Heart left ventricle (tissue), 16 donors: ENCODE data around the gene SGSH. TPM values are rescaled to one million over a fixed set of nuclear protein-coding genes. Genes with fewer than 3 reads are reported as not detected.

Source experiments
- ATAC-seq, 4 donors: fragments of 200-7000 bp; cut with Tn5 transposase; one replicate each; pipeline ENCODE4 v1.9.1; 2020 to 2022; ENCODE audit warnings: moderate library complexity in 4 of 4, mild to moderate bottlenecking in 3 of 4, moderate number of reproducible peaks in 1 of 4
- DNase-seq, 5 donors: peaks; one replicate each; pipeline ENCODE4 v3.0.0-alpha.2; 2020
- H3K27ac ChIP-seq, 12 donors: fragments of 200-600 bp; sonication (generic) in 4 of 12; one replicate each; pipeline versions ENCODE4 v1.5.0 to v1.8.0; 2016 to 2022; ENCODE audit warnings: mild to moderate bottlenecking in 2 of 12
- H3K27me3 ChIP-seq, 9 donors: fragments of 200-600 bp; sonication (generic) in 2 of 9; one replicate each; pipeline versions ENCODE4 v1.5.1 to v1.8.0; 2016 to 2022; ENCODE audit warnings: mild to moderate bottlenecking in 3 of 9
- H3K36me3 ChIP-seq, 9 donors: fragments of 200-600 bp; sonication (generic) in 2 of 9; one replicate each; pipeline versions ENCODE4 v1.5.0 to v1.8.0; 2018 to 2022; ENCODE audit warnings: mild to moderate bottlenecking in 2 of 9
- H3K4me1 ChIP-seq, 12 donors: fragments of 200-600 bp; sonication (generic) in 4 of 12; one replicate each; pipeline versions ENCODE4 v1.5.0 to v1.8.0; 2016 to 2022; ENCODE audit warnings: mild to moderate bottlenecking in 3 of 12
- H3K4me3 ChIP-seq, 12 donors: fragments of 200-600 bp; sonication (generic) in 4 of 12; one replicate each; pipeline versions ENCODE4 v1.5.0 to v1.8.0; 2017 to 2022; ENCODE audit warnings: mild to moderate bottlenecking in 9 of 12, moderate library complexity in 4 of 12
- H3K9me3 ChIP-seq, 12 donors: fragments of 200-600 bp; sonication (generic) in 4 of 12; one replicate each; pipeline versions ENCODE4 v1.5.0 to v1.8.0; 2016 to 2022; ENCODE audit warnings: mild to moderate bottlenecking in 1 of 12
- CTCF ChIP-seq, 12 donors: fragments of 200-600 bp; sonication (generic) in 4 of 12; IDR thresholded peaks; one replicate each; pipeline versions ENCODE4 v1.5.0 to v1.8.0; 2018 to 2022; ENCODE audit warnings: antibody characterized with exemption in 12 of 12, mild to moderate bottlenecking in 5 of 12
- POLR2A ChIP-seq, 2 donors: fragments of 450-650 bp; IDR thresholded peaks; one replicate each; pipeline ENCODE4 v1.6.1; 2017; ENCODE audit warnings: antibody characterized with exemption in 2 of 2, mild to moderate bottlenecking in 2 of 2, moderate library complexity in 2 of 2
- WGBS, 4 donors: extraction: QIAGEN DNeasy Blood & Tissue Kit in 2 of 4; methylation state at CpG; one replicate each; pipeline versions ENCODE4 v1.1.5 to v1.1.7; 2013 to 2018; 5-methylcytosine and 5-hydroxymethylcytosine counted together
- intact Hi-C, 10 donors: fragments of 100-400 bp; cut with DNase I; formaldehyde crosslinking; loops; one replicate each; pipeline versions ENCODE4 v1.11.1 to v1.14.2; 2022
- polyA plus RNA-seq, 2 donors: library from polyadenylated mRNA; stranded (reverse); fragments of 200-250 nt; gene quantifications; one replicate each; pipeline ENCODE4 v1.2.3, GENCODE V29; 2013
- total RNA-seq, 9 donors: library from RNA; depleted of rRNA in 2 of 9; stranded (reverse); fragments of >200 nt in 2 of 9; fragmentation: NEBNext Ultra II Directional in 3 of 9; extraction: Animal tissue kit (Norgen Biotek cat#: 25700) in 3 of 9; gene quantifications; one replicate each; pipeline versions ENCODE4 v1.1.0 to v1.2.4, GENCODE V29; 2016 to 2023
- donor health status: ischemic (EF 13 %, LVEDD 7.1; RV severe dilation, severe dysfunction).
- donor health status: healthy with polysubstance abuse.
- donor health status: DM: no; HTN: yes; CAD: no.
- donor health status: DM: no; HTN: no; CAD: no.
- donor health status: ischemic (EF 25% LVEDD 6.9; RV normal size, moderate dysfunction).
- donor health status: ischemic (EF 25% LVEDD 5.7; RV mildly dilated, moderate dysfunction).
- donor health status: healthy.
- donor health status: DM: yes; HTN: yes; CAD: no.
- donor health status: ischemic (EF 35%, LVEDD 5.7; RV mildly dilated, moderate dysfunction).
- donor health status: nonischemic (EF 11% LVEDD 7.7; RV severe dilation, severe dysfunction).
- donor health status: DM: yes; HTN: yes; CAD: no.
- donor health status: PGD.
- donor health status: ischemic (EF 29% LVEDD 5.4; RV normal size, mild dysfunction).
- donor health status: nonischemic (EF 23%, LVEDD 6.1; RV moderate dilation, normal function).

Gene SGSH
- total and polyA plus RNA-seq, 11 donors: 6.4 to 27.0 (median 13.4) TPM

- peak overlapping the region in 7 of 12 donors; percentile 33 to 61 (median 46) for H3K27ac ChIP-seq
- DNase-seq (no peak), ATAC-seq (no peak)
- TF ChIP-seq POLR2A (IDR thresholded peaks at IDR 0.05) (no peak), CTCF (IDR thresholded peaks at IDR 0.05) (no peak)
- intact Hi-C loops: loop anchor here in 1 of 10 donors (5.0 kb wide), 1 partner anchor 40 kb away; the partner anchor contains the start of gene EIF4A3
- H3K4me3 ChIP-seq: peak overlapping the region in 9 of 12 donors; percentile 8 to 33 (median 26)
- WGBS, 4 donors: 76 to 80% (median 80%) methylated on average over 16 of the region's 16 CpGs
- no peaks in the 10 kb centered on the region for H3K36me3 ChIP-seq
- peaks cover 0 to 4% (median 0%) of the 10 kb centered on the region in 9 donors for H3K27me3 ChIP-seq
- no peaks in the 10 kb centered on the region for H3K9me3 ChIP-seq
- H3K4me1 ChIP-seq: peaks cover 0 to 26% (median 15%) of the 10 kb centered on the region in 12 donors
Measured at GRCh38 chr17:80187090-80187489, 33.0 kb downstream of the SGSH start.

- peaks cover 0 to 15% (median 7%) of the 10 kb centered on the region in 12 donors for H3K4me1 ChIP-seq
- no peak for DNase-seq
- no peak for ATAC-seq
- no peak for TF ChIP-seq POLR2A (IDR thresholded peaks at IDR 0.05)
- no peak for TF ChIP-seq CTCF (IDR thresholded peaks at IDR 0.05)
- H3K9me3 ChIP-seq: no peaks in the 10 kb centered on the region
- no peak overlapping the region for H3K27ac ChIP-seq
- H3K27me3 ChIP-seq: peaks cover 0 to under 1% (median 0%) of the 10 kb centered on the region in 9 donors
- intact Hi-C loops: loop anchor here in 1 of 10 donors (5.0 kb wide), 1 partner anchor 39 kb away; the partner anchor contains the start of gene EIF4A3
- H3K36me3 ChIP-seq: no peaks in the 10 kb centered on the region
- H3K4me3 ChIP-seq: no peak overlapping the region
- 83 to 90% (median 85%) methylated on average over 8 to 9 of the region's 9 CpGs for WGBS, 4 donors
Measured at GRCh38 chr17:80185968-80186367, 34.2 kb downstream of the SGSH start.

GRCh38 chr17:80184423-80184714, 35.8 kb downstream of the SGSH start:
- WGBS, 4 donors: 74 to 86% (median 80%) methylated on average over 4 to 10 of the region's 10 CpGs
- Histone ChIP-seq H3K4me1 (peaks cover 0 to 14% (median 7%) of the 10 kb centered on the region in 12 donors), H3K9me3 (no peaks in the 10 kb centered on the region), H3K36me3 (no peaks in the 10 kb centered on the region), H3K4me3 (no peak overlapping the region), H3K27ac (no peak overlapping the region), H3K27me3 (no peaks in the 10 kb centered on the region)
- DNase-seq (no peak), ATAC-seq (no peak)
- intact Hi-C loops: no loop called here
- TF ChIP-seq POLR2A (IDR thresholded peaks at IDR 0.05) (no peak), CTCF (IDR thresholded peaks at IDR 0.05) (no peak)

GRCh38 chr17:80183581-80184422, 36.3 kb downstream of the SGSH start:
- Histone ChIP-seq H3K27ac (no peak overlapping the region), H3K36me3 (no peaks in the 10 kb centered on the region), H3K4me1 (peaks cover 0 to 14% (median 7%) of the 10 kb centered on the region in 12 donors), H3K9me3 (no peaks in the 10 kb centered on the region), H3K27me3 (no peaks in the 10 kb centered on the region), H3K4me3 (no peak overlapping the region)
- no peak for DNase-seq
- intact Hi-C loops: no loop called here
- TF ChIP-seq POLR2A (IDR thresholded peaks at IDR 0.05) (no peak), CTCF (IDR thresholded peaks at IDR 0.05) (no peak)
- 81 to 90% (median 84%) methylated on average over 24 to 26 of the region's 26 CpGs for WGBS, 4 donors
- ATAC-seq: no peak
